PC-3 (cell line): ENCODE results near the gene GPRC5C. TPM values are rescaled to one million over a fixed set of nuclear protein-coding genes. Genes with fewer than 3 reads are reported as not detected.

Source experiments
- ATAC-seq: fragments of 200-7000 bp; cut with Tn5 transposase; 2 replicates; pipeline ENCODE4 v1.9.1; 2020; ENCODE audit warnings: mild to moderate bottlenecking, moderate library complexity
- BruUV-seq: library from RNA; stranded (reverse); fragments of 400-500 nt; replicated peaks from 2 replicates; lab custom pipeline; 2021; lab: Mats Ljungman, UMichigan
- CTCF ChIA-PET: fragments of 300-600 bp; sonication (Branson Sonifier 250); formaldehyde crosslinking; loops from one replicate; lab custom pipeline; 2022; ENCODE audit warnings: antibody characterized with exemption; lab: Charles Lee
- POLR2A ChIA-PET: fragments of 300-600 bp; sonication (Branson Sonifier 250); formaldehyde crosslinking; loops from one replicate; lab custom pipeline; 2022; ENCODE audit warnings: antibody characterized with exemption; ENCODE audit not compliant: unreplicated experiment; lab: Charles Lee
- DNase-seq: peaks from one replicate; pipeline ENCODE4 v3.0.0-alpha.2; 2015
- H2AFZ ChIP-seq: fragments of 300-600 bp; sonication (generic); 2 replicates; pipeline ENCODE4 v1.6.0; 2016; ENCODE audit warnings: antibody characterized with exemption, low read length
- H3F3A ChIP-seq: fragments of 300-600 bp; sonication (generic); one replicate; pipeline ENCODE4 v1.6.0; 2017; ENCODE audit warnings: antibody characterized with exemption, low read length, control low read depth, mild to moderate bottlenecking; ENCODE audit not compliant: unreplicated experiment
- H3K27ac ChIP-seq: fragments of 300-600 bp; sonication (generic); 2 replicates; pipeline ENCODE4 v1.5.1; 2016; ENCODE audit warnings: mild to moderate bottlenecking, low read length
- H3K27me3 ChIP-seq: fragments of 300-600 bp; sonication (generic); 2 replicates; pipeline ENCODE4 v1.6.1; 2016; ENCODE audit warnings: low read length, mixed read lengths
- H3K36me3 ChIP-seq: fragments of 300-600 bp; sonication (generic); 2 replicates; pipeline ENCODE4 v1.6.1; 2016; ENCODE audit warnings: low read depth, mixed run types, low read length, mixed read lengths
- H3K4me1 ChIP-seq: fragments of 300-600 bp; sonication (generic); 2 replicates; pipeline ENCODE4 v1.5.1; 2016; ENCODE audit warnings: low read length; ENCODE audit not compliant: insufficient read depth
- H3K4me2 ChIP-seq: fragments of 300-600 bp; sonication (generic); 2 replicates; pipeline ENCODE4 v1.6.0; 2016; ENCODE audit warnings: low read length
- H3K4me3 ChIP-seq: fragments of 300-600 bp; sonication (generic); 2 replicates; pipeline ENCODE4 v1.5.1; 2016; ENCODE audit warnings: mild to moderate bottlenecking, low read length, mixed read lengths
- H3K79me2 ChIP-seq: fragments of 300-600 bp; sonication (generic); 2 replicates; pipeline ENCODE4 v1.6.1; 2017; ENCODE audit warnings: low read length, mixed read lengths
- H3K9ac ChIP-seq: fragments of 300-600 bp; sonication (generic); 2 replicates; pipeline ENCODE4 v1.6.0; 2016; ENCODE audit warnings: mild to moderate bottlenecking, low read length
- H3K9me2 ChIP-seq: fragments of 300-600 bp; sonication (generic); replicated peaks from 2 replicates; pipeline ENCODE4 v1.6.1; 2016; ENCODE audit warnings: mixed run types, low read length, mixed read lengths
- H3K9me3 ChIP-seq: fragments of 300-600 bp; sonication (generic); 2 replicates; pipeline ENCODE4 v1.6.1; 2016; ENCODE audit warnings: low read length, mixed read lengths
- H4K20me1 ChIP-seq: fragments of 300-600 bp; sonication (generic); 2 replicates; pipeline ENCODE4 v1.6.1; 2016; ENCODE audit warnings: low read length, mixed read lengths
- CTCF ChIP-seq: fragments of 300-600 bp; sonication (generic); conservative IDR thresholded peaks from 2 replicates; pipeline ENCODE4 v1.5.1; 2017; ENCODE audit warnings: antibody characterized with exemption, low read depth, mild to moderate bottlenecking, low read length
- EZH2 ChIP-seq: fragments of 300-600 bp; sonication (generic); IDR thresholded peaks from one replicate; pipeline ENCODE4 v1.6.1; 2017; ENCODE audit warnings: antibody characterized with exemption, mild to moderate bottlenecking, low read length; ENCODE audit not compliant: unreplicated experiment
- EZH2phosphoT487 ChIP-seq: fragments of 300-600 bp; sonication (generic); IDR thresholded peaks from 2 replicates; pipeline ENCODE4 v1.6.1; 2018; ENCODE audit warnings: mild to moderate bottlenecking, antibody characterized with exemption, low read length, borderline replicate concordance
- intact Hi-C: fragments of 100-400 bp; cut with micrococcal nuclease; formaldehyde crosslinking; loops from 2 replicates; pipeline ENCODE4 v1.9.0; 2023
- total RNA-seq: library from RNA; depleted of rRNA; stranded (reverse); fragments of >200 nt; gene quantifications from 2 replicates; pipeline ENCODE4 v1.2.3, GENCODE V29; 2014

Gene GPRC5C
- total RNA-seq, 1 experiment from 2014 or later, result 209 TPM

GRCh38 chr17:74407384-74407783 is 24.5 kb upstream of the GPRC5C start:
- ChIA-PET CTCF (no interaction called here), POLR2A (no interaction called here)
- H3F3A ChIP-seq, result no peaks in the 10 kb centered on the region
- H3K9me3 ChIP-seq, result no peaks in the 10 kb centered on the region
- no peak overlapping the region for H3K27ac ChIP-seq
- peaks cover 6% of the 10 kb centered on the region; the same call in 1 of the 2 replicates for H3K4me1 ChIP-seq
- H3K4me2 ChIP-seq, result no peak overlapping the region
- DNase-seq, result no peak
- H3K36me3 ChIP-seq, result no peaks in the 10 kb centered on the region
- TF ChIP-seq EZH2phosphoT487 (no peak), EZH2 (no peak), CTCF (no peak)
- no TSS peak for BruUV-seq
- H4K20me1 ChIP-seq, result no peaks in the 10 kb centered on the region
- H3K4me3 ChIP-seq, result no peak overlapping the region
- intact Hi-C loops, result no loop called here
- peak; percentile 14; the same call in 1 of the 2 replicates for ATAC-seq
- H2AFZ ChIP-seq, result no peak overlapping the region
- no peak overlapping the region for H3K9ac ChIP-seq
- H3K79me2 ChIP-seq, result no peaks in the 10 kb centered on the region
- H3K27me3 ChIP-seq, result no peaks in the 10 kb centered on the region
- no peaks in the 10 kb centered on the region for H3K9me2 ChIP-seq

GRCh38 chr17:74408262-74408661 is 23.6 kb upstream of the GPRC5C start:
- no peaks in the 10 kb centered on the region for H3K36me3 ChIP-seq
- H3K4me3 ChIP-seq, result no peak overlapping the region
- ATAC-seq (peak; percentile 87), DNase-seq (peak; percentile 63)
- TF ChIP-seq CTCF (peak; percentile 50), EZH2 (no peak)
- H3K9me3 ChIP-seq, result no peaks in the 10 kb centered on the region
- peaks cover 6% of the 10 kb centered on the region; the same call in 1 of the 2 replicates for H3K4me1 ChIP-seq
- no peak overlapping the region for H3K4me2 ChIP-seq
- no TSS peak for BruUV-seq
- no peaks in the 10 kb centered on the region for H3K27me3 ChIP-seq
- no peak overlapping the region for H2AFZ ChIP-seq
- ChIA-PET POLR2A (no interaction called here), CTCF (interaction anchor here (0.7 to 1.2 kb wide), 2 partner anchors 14 to 29 kb away, joined by 4 read pairs; no protein-coding TSS in a partner anchor)
- intact Hi-C loops, result loop anchor here (2.0 kb wide), 1 partner anchor 49 kb away; no protein-coding TSS in a partner anchor
- H4K20me1 ChIP-seq, result no peaks in the 10 kb centered on the region
- no peaks in the 10 kb centered on the region for H3K9me2 ChIP-seq
- H3K9ac ChIP-seq, result no peak overlapping the region
- no peaks in the 10 kb centered on the region for H3K79me2 ChIP-seq
- no peak overlapping the region for H3K27ac ChIP-seq
- no peaks in the 10 kb centered on the region for H3F3A ChIP-seq

GRCh38 chr17:74408815-74409214 is 23.1 kb upstream of the GPRC5C start:
- BruUV-seq, result no TSS peak
- Histone ChIP-seq H2AFZ (no peak overlapping the region), H3K27ac (no peak overlapping the region), H3K9me2 (no peaks in the 10 kb centered on the region), H3K27me3 (no peaks in the 10 kb centered on the region), H3K36me3 (no peaks in the 10 kb centered on the region), H3K4me3 (no peak overlapping the region), H3K4me2 (no peak overlapping the region), H3K4me1 (peaks cover 6% of the 10 kb centered on the region; the same call in 1 of the 2 replicates), H3K9me3 (no peaks in the 10 kb centered on the region), H3K79me2 (no peaks in the 10 kb centered on the region), H3F3A (no peaks in the 10 kb centered on the region), H4K20me1 (no peaks in the 10 kb centered on the region), H3K9ac (no peak overlapping the region)
- TF ChIP-seq CTCF, result no peak
- no peak for TF ChIP-seq EZH2
- TF ChIP-seq EZH2phosphoT487, result no peak
- CTCF ChIA-PET, result interaction anchor here (0.7 to 1.2 kb wide), 2 partner anchors 15 to 30 kb away, joined by 4 read pairs; no protein-coding TSS in a partner anchor
- POLR2A ChIA-PET, result no interaction called here
- DNase-seq (no peak), ATAC-seq (peak; percentile 47)
- intact Hi-C loops, result loop anchor here (2.0 kb wide), 1 partner anchor 48 kb away; no protein-coding TSS in a partner anchor
